Fibroblast of peridontal ligament (primary cell): ENCODE results near the gene SORD.
"Not testable (repeated sequence)": the region's sequence is repeated elsewhere in the genome, so short reads cannot be mapped to it uniquely, and the experiment has no call there.

Source experiments
- DNase-seq: peaks from one replicate; pipeline ENCODE4 v3.0.0-alpha.2; 2010; ENCODE audit errors: extremely low read depth

Gene SORD

DNA sequence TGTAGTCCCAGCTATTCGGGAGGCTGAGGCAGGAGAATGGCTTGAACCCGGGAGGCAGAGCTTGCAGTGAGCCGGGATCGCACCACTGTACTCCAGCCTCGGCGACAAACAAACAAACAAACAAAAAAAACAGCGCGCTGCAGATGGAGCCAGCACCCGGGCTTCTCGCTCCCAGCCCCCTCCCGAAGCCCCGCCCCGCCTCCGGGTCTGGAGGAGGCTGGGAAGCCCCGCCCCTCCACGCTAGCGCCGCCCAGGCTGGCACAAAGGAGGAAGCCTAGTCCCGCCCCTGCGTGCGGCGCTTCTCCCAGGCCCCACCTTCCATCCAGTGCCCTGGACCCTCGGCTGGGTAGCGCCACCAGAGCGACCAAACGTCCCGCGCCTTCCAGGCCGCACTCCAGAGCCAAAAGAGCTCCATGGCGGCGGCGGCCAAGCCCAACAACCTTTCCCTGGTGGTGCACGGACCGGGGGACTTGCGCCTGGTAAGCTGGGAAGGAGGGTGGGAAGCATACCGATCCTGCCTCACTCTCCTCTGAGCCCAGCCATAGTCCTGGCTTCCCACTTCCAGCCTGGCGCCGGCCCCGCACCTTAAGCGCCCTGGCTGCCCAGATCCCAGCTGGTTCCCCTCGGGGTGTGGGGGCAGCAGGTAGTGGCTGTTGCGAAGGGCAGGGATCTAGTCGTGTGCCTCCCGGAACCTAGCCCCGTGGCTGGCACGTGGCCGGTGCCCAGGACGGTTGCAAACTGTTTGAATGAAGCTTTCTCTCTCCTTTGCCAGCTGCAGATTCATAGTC, at the start of gene SORD:
Gene SORD (plus strand): TSS at position 325 of the 788 bp plus-strand sequence. CDS start 89 bp downstream, at position 414.
- DNase-seq: peak; percentile 62

DNA sequence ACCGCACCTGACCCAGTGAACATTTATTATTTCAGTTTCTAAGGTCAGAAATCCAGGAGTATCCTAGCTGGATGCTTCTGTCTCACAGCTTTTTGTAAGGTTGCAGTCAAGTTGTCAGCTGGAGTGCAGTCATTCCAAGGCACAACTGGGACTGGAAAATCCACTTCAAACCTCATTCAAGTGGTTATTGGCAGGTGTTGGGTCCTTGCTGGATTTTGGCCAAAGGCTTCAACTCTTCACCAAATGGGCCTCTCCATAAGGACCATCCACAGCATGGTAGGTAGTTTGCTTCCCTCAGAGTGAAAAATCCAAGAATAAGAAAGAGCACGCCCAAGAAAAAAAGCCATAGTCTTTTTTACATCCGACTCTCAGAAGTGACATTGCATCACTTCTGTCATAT, 46.8 kb upstream of the SORD start:
- DNase-seq: not testable (repeated sequence)

DNA sequence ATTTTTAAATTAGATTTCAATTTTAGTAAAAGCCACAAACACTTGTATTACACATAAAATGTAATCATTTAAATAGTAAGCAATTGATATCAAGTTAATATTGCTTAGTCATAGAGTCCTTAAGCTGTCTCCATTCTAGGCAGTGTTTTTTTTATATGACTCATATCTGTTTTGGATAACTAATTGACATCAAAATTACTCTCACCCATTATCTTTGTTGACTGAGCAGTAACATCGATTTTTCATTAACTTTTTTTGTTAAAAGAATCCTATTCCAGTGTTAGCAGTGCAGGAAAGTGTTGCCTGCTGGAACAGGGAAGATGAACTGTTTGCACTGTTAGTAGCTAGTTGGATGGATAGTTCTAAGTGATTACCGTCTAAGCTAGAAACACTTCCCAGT, 45.2 kb upstream of the SORD start:
- DNase-seq: not testable (repeated sequence)

DNA sequence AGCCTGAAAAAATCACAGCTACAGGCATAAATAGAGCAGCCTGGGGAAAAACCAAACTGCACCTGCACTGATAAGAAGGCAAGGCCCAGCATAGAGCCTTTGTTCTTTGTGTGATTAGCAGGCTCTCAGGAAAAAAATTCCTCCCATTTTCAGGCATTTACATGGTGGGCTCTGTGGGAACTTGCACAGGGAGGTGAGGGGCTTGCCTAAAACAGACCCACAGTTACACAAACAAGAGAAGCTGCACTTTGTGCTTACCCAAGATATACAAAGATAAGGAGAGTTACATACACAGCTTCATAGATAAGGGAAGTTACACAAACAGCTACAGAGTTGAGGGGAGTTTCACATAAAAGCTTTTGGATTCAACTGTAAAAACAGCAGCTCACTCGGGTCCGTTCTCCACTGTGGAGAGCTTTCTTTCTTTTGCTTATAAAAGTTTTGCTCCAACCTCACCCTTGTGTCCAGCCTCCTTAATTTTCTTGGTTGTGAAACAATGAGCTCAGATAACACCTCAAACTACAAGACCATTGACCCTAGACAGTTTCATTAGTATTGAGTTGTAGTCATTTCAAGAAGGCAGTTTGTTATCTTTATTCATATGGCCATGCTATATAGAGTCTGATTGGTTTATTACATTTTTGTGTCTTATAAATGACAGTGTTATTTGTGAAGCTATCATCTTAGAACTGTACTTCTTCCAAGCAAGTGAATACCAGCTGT, 43.2 kb upstream of the SORD start:
- not testable (repeated sequence) for DNase-seq

DNA sequence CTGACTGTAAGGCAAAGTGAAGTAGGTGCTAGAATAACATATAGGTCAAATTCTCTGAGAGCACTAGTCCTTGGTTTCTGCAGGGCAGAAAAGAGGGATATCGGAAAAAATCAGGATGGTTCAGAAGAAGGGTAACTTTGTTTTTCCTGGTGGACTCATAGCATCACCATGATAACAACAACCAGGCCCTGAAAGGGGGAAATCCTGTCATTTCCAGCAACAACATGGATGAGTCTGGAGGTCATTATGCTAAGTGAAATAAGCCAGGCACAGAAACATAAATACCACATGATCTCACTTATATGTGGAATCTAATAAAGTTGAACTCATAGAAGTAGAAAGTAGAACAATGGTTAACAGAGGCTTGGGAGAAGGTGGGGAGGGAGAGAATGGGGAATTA, 38.9 kb upstream of the SORD start:
- not testable (repeated sequence) for DNase-seq

DNA sequence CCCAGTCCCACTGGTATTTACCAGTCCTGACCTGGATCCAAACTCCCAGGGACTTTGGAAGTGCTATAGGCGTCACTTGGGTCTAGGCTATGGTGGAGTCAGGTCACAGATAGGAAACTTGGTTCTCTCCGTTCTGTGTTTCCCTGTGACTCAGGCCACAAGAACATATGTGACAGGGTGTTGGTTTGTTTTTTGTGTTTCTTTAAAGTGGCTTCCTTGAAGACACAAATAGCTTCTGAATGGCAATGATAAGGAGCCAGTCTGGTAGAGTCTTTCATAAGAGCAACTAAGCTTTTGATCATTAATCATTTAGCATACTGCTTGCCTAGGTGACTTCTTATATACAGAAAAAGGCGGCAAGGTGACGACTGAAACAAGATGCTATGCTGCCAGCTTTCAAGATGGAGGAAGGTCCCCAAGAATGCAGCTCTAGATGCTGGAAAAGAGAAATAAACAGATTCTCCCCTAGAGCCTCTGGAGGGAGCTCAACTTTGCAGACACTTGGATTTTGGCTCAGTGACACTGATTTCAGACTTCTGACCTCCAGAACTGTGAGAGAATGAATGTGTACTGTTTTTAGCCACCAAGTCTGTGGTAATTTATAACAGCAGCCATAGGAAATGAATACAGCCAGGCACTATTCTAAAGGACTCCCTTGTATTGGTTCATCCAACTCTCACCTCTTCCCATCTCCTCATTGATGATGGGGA, 36.5 kb upstream of the SORD start:
- DNase-seq: not testable (repeated sequence)

GRCh38 chr15:44987711-44988110, 35.3 kb upstream of the SORD start:
- DNase-seq: not testable (repeated sequence)

GRCh38 chr15:44988184-44988869, 34.7 kb upstream of the SORD start:
- DNase-seq: not testable (repeated sequence)

- DNase-seq: not testable (repeated sequence)
Measured at GRCh38 chr15:44988870-44989219, 34.1 kb upstream of the SORD start.

- not testable (repeated sequence) for DNase-seq
Measured at GRCh38 chr15:44997632-44998031, 25.4 kb upstream of the SORD start.

DNA sequence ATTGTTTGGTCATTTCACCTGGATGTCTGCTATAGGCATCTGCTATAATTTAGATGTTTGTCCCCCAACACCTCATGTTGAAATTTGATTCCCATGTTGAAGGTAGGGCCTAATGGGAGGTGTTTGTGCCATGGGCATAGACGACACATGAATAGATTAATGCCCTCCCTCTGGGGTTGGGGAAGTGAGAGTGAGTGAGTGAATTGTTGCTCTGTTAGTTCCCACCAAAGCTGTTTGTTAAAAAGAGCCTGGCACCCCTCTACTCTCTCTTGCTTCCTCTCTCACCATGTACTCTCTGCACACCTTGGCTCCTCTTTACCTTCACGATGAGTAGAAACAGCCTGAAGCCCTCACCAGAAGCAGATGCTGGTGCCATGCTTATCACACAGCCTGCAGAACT, 23.9 kb upstream of the SORD start:
- DNase-seq: no peak

- not testable (repeated sequence) for DNase-seq
Measured at GRCh38 chr15:45001180-45001579, 21.8 kb upstream of the SORD start.

- DNase-seq: not testable (repeated sequence)
Measured at GRCh38 chr15:45003731-45004410, 19.1 kb upstream of the SORD start.

- DNase-seq: not testable (repeated sequence)
Measured at GRCh38 chr15:45004590-45005175, 18.3 kb upstream of the SORD start.

DNA sequence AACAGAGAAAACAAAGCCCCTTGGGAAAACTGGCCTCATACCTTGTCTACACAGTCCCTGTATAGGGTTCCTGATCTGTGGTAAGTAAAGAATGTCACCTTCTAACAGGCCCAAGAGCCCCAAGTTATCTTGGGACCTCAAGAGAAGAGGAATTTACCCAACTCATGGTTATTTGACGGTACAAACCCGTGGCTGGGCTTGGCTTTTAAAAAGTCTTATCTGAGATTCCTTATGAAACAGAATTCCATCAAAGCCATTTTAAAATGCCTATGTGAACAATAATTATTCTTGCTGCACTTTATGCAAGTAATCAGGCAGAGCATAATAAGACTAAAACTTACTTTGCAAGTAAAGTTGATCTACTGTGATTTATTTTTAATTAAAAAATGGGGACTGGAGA, 13.9 kb upstream of the SORD start:
- DNase-seq: no peak

- not testable (repeated sequence) for DNase-seq
Measured at GRCh38 chr15:45015114-45015513, 7.9 kb upstream of the SORD start.

DNA sequence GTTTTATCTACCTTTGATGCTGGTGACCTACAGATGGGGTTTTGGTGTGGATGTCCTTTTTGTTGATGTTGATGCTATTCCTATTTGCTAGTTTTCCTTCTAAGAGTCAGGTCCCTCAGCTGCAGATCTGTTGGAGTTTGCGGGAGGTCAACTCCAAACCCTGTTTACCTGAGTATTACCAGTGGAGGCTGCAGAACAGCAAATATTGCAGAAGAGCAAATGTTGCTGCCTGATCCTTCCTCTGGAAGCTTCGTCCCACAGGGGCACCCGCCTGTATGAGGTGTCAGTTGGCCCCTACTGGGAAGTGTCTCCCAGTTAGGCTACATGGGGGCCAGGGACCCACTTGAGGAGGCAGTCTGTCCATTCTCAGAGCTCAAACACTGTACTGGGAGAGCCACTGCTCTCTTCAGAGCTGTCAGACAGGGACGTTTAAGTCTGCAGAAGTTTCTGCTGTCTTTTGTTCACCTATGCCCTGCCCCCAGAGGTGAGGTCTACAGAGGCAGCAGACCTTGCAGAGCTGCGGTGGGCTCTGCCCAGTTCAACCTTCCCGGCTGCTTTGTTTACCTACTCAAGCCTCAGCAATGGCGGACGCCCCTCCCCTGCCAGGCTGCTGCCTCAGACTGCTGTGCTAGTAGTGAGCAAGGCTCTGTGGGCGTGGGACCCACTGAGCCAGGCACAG, 2.6 kb upstream of the SORD start:
- not testable (repeated sequence) for DNase-seq

- DNase-seq: not testable (repeated sequence)
Measured at GRCh38 chr15:45020901-45021259, 2.1 kb upstream of the SORD start.

DNA sequence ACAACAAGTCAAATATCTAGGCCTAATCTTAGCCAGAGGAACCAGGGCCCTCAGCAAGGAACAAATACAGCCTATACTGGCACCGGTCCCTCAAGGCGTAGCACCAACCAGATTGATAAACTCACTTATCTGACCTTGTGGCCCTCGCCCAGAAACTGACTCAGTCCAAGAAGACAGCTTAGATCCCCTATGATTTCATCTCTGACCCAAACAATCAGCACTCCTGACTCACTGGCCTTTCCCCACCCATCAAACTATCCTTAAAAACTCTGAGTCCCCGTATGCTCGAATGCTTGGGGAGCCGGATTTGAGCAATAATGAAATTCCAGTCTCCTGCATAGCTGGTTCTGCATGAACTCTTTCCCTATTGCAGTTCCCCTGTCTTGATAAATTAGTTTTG, 1.6 kb upstream of the SORD start:
- peak; percentile 17 for DNase-seq

DNA sequence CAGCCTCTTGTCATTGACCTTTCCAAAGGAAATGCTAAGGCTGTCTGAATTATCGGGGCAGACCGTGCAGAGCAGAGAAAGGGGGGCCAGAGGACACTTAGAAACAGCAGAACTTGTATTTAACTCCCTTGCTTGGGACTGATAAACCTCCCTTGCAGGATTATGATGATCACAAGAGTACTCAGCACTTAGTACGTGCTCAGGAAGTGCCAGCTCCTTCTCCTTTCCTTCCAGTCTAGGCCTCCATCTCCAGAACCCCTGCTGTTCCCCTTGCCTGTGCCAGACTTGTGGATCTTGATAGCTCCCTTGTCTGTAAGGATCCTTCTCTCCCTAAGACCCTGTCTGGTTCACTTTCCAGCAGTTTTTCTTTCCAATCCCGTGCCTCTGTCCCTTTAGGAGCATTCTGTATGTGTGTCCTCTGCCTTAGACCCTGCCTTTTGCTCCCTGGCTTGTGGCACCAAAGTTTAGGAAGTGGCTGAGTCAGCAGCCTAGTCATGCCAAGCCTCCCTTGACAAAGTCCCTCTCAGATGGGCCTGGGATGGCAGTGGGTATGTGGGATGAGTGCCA, 747 bp downstream of the SORD start:
- DNase-seq: peak; percentile 14
